ENCODE measurements around the gene CNNM4.

DNA sequence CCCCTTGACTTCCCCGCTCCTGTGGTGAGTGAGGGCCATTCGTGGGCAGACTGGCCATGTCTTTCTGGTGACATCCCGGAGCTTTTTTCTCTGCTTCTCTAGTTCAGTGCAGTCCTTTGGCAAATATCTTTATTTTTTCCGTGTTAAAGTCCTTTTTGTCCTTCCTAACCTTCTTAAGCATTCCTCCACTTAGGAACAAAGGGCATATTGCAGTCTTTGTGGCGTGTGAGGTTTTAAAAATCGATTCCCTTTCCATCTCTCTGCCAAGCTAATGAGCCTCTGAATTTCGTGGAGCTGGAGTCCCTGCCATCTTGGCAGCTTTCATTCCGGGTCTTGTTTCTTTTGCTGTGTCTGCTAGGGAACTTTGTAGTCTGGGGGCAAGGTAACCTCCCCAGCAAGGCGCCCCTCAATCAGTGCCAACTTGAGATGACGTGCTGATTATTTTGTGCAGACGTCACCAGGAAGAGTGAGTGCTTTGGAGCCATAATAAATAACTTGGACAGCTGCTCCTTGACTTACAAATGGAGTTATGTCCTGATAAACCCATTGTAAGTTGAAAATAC lies 60.5 kb downstream of the CNNM4 start:
- TF ChIP-seq POLR2AphosphoS5 (IDR thresholded peaks at IDR 0.05; ENCODE audit: low read depth, low read length) (no peak), POLR2A (IDR thresholded peaks at IDR 0.05; ENCODE audit: low read depth, low read length) (no peak), TAF1 (IDR thresholded peaks at IDR 0.05; ENCODE audit: borderline replicate concordance, low read depth, low read length) (no peak)

Data from GM12892 (cell line).